MCF 10A (cell line): Measurements from ENCODE around the gene PXMP4. TPM values are rescaled to one million over a fixed set of nuclear protein-coding genes. Genes with fewer than 3 reads are reported as not detected.

Experiments
- BruUV-seq: library from RNA; stranded (reverse); fragments of 400-500 nt; replicated peaks from 2 replicates; lab custom pipeline; 2021; lab: Mats Ljungman, UMichigan
- CTCF ChIA-PET: fragments of 300-600 bp; sonication (Branson Sonifier 250); formaldehyde crosslinking; extraction: SDS; loops from one replicate; lab custom pipeline; 2021; ENCODE audit warnings: antibody characterized with exemption, inconsistent platforms; lab: Yijun Ruan, JAX
- POLR2A ChIA-PET: fragments of 300-600, 350-650 bp; sonication (Branson Sonifier 250); formaldehyde crosslinking; extraction: SDS; loops from one replicate; lab custom pipeline; 2020; ENCODE audit warnings: antibody characterized with exemption, inconsistent platforms; lab: Yijun Ruan, JAX
- DNase-seq: peaks from one replicate; pipeline ENCODE4 v3.0.0-alpha.2; 2018; ENCODE audit not compliant: unreplicated experiment
- H3K27ac Mint-ChIP-seq: one replicate; pipeline ENCODE4 v1.8.0; 2022; ENCODE audit warnings: mild to moderate bottlenecking, low read depth, mixed read lengths; ENCODE audit not compliant: unreplicated experiment
- H3K27me3 Mint-ChIP-seq: one replicate; pipeline ENCODE4 v1.8.0; 2022; ENCODE audit warnings: mixed read lengths; ENCODE audit not compliant: insufficient read depth, unreplicated experiment
- H3K36me3 Mint-ChIP-seq: one replicate; pipeline ENCODE4 v1.8.0; 2022; ENCODE audit warnings: mild to moderate bottlenecking, moderate library complexity, mixed read lengths; ENCODE audit not compliant: insufficient read depth, unreplicated experiment
- H3K4me1 Mint-ChIP-seq: one replicate; pipeline ENCODE4 v1.8.0; 2022; ENCODE audit warnings: mixed read lengths; ENCODE audit not compliant: insufficient read depth, unreplicated experiment
- H3K4me3 Mint-ChIP-seq: one replicate; pipeline ENCODE4 v1.8.0; 2022; ENCODE audit warnings: mild to moderate bottlenecking, moderate library complexity, mixed read lengths; ENCODE audit not compliant: unreplicated experiment
- H3K9me3 Mint-ChIP-seq: one replicate; pipeline ENCODE4 v1.8.0; 2022; ENCODE audit warnings: mixed read lengths; ENCODE audit not compliant: unreplicated experiment
- CTCF ChIP-seq: fragments of 200-600 bp; IDR thresholded peaks from one replicate; pipeline ENCODE4 v1.8.0; 2022; ENCODE audit warnings: antibody characterized with exemption, mild to moderate bottlenecking; ENCODE audit not compliant: unreplicated experiment
- intact Hi-C: fragments of 100-400 bp; cut with micrococcal nuclease; formaldehyde crosslinking; loops from 2 replicates; pipeline ENCODE4 v1.14.1; 2022
- total RNA-seq: library from RNA; stranded (reverse); gene quantifications from 2 replicates; pipeline ENCODE4 v1.2.3, GENCODE V29; 2022

Gene PXMP4
- total RNA-seq, 1 experiment from 2014 or later = 3.9 TPM

- BruUV-seq = no TSS peak
- CTCF ChIA-PET = interaction anchor here (0.5 to 7.2 kb wide), 4 partner anchors 12 to 449 kb away, joined by 3 to 53 read pairs (median 4); partner anchors contain the start of gene ACTL10
- POLR2A ChIA-PET = interaction anchor here (0.8 kb wide), 1 partner anchor 14 kb away, joined by 4 read pairs; the partner anchor contains the start of gene ACTL10
- H3K4me3 Mint-ChIP-seq = no peak overlapping the region
- no peak overlapping the region for H3K27ac Mint-ChIP-seq
- DNase-seq = no peak
- H3K36me3 Mint-ChIP-seq = peaks cover 4% of the 10 kb centered on the region
- no peaks in the 10 kb centered on the region for H3K27me3 Mint-ChIP-seq
- no peak for TF ChIP-seq CTCF
- no peaks in the 10 kb centered on the region for H3K9me3 Mint-ChIP-seq
- intact Hi-C loops = loop anchor here (10.0 kb wide), 1 partner anchor 134 kb away; the partner anchor contains the start of gene CHMP4B
- peaks cover 7% of the 10 kb centered on the region for H3K4me1 Mint-ChIP-seq
These were observed 39.4 kb downstream of the PXMP4 start for GRCh38 chr20:33680686-33681085.

GRCh38 chr20:33679758-33680485 is 40.2 kb downstream of the PXMP4 start:
- H3K36me3 Mint-ChIP-seq = peaks cover 1% of the 10 kb centered on the region
- H3K27me3 Mint-ChIP-seq = no peaks in the 10 kb centered on the region
- no TSS peak for BruUV-seq
- H3K27ac Mint-ChIP-seq = no peak overlapping the region
- H3K9me3 Mint-ChIP-seq = no peaks in the 10 kb centered on the region
- H3K4me3 Mint-ChIP-seq = no peak overlapping the region
- H3K4me1 Mint-ChIP-seq = peaks cover 7% of the 10 kb centered on the region
- DNase-seq = no peak
- ChIA-PET POLR2A (interaction anchor here (0.7 to 1.2 kb wide), 4 partner anchors 12 to 40 kb away, joined by 3 to 6 read pairs (median 4); partner anchors contain the start of genes ACTL10 and PXMP4), CTCF (interaction anchor here (0.5 to 7.2 kb wide), 5 partner anchors 12 to 450 kb away, joined by 3 to 53 read pairs (median 4); partner anchors contain the start of gene ACTL10)
- intact Hi-C loops = loop anchor here (10.0 kb wide), 1 partner anchor 135 kb away; the partner anchor contains the start of gene CHMP4B
- TF ChIP-seq CTCF = no peak

- CTCF ChIA-PET = interaction anchor here (0.6 to 3.7 kb wide), 3 partner anchors 10 to 114 kb away, joined by 3 to 19 read pairs (median 6); partner anchors contain the start of gene ACTL10
- no peak for DNase-seq
These were observed 42.0 kb downstream of the PXMP4 start for GRCh38 chr20:33677991-33678702.

More at GRCh38 chr20:33677991-33678702, 42.0 kb downstream of the PXMP4 start:
- Mint-ChIP-seq H3K27me3 (no peaks in the 10 kb centered on the region), H3K4me3 (no peak overlapping the region), H3K36me3 (no peaks in the 10 kb centered on the region), H3K4me1 (peaks cover 14% of the 10 kb centered on the region), H3K27ac (no peak overlapping the region), H3K9me3 (no peaks in the 10 kb centered on the region)
- POLR2A ChIA-PET = interaction anchor here (0.6 to 1.3 kb wide), 3 partner anchors 12 to 1968 kb away, joined by 3 to 4 read pairs (median 3); partner anchors contain the start of gene ACTL10
- no peak for TF ChIP-seq CTCF
- intact Hi-C loops = no loop called here
- BruUV-seq = no TSS peak
